BLaER1 (cell line): ENCODE data around the gene GNAI1.

Source experiments
- H3K27ac ChIP-seq: shearing (Covaris generic); formaldehyde crosslinking; 2 replicates; pipeline ENCODE4 v1.8.1; 2022
- H3K27me3 ChIP-seq: shearing (Covaris generic); formaldehyde crosslinking; 2 replicates; pipeline ENCODE4 v1.8.1; 2022
- H3K36me3 ChIP-seq: shearing (Covaris generic); formaldehyde crosslinking; 2 replicates; pipeline ENCODE4 v1.8.1; 2022
- H3K4me1 ChIP-seq: shearing (Covaris generic); formaldehyde crosslinking; 2 replicates; pipeline ENCODE4 v1.8.1; 2022
- H3K4me2 ChIP-seq: shearing (Covaris generic); formaldehyde crosslinking; 2 replicates; pipeline ENCODE4 v1.8.1; 2022
- H3K4me3 ChIP-seq: shearing (Covaris generic); formaldehyde crosslinking; 2 replicates; pipeline ENCODE4 v1.8.1; 2022
- H3K9ac ChIP-seq: shearing (Covaris generic); formaldehyde crosslinking; 2 replicates; pipeline ENCODE4 v1.8.1; 2022
- H3K9me3 ChIP-seq: shearing (Covaris generic); formaldehyde crosslinking; 2 replicates; pipeline ENCODE4 v1.8.1; 2022
- H4K20me1 ChIP-seq: shearing (Covaris generic); formaldehyde crosslinking; 2 replicates; pipeline ENCODE4 v1.8.1; 2022
- Cebpa-rat ChIP-seq: shearing (Covaris generic); IDR thresholded peaks from 2 replicates; pipeline ENCODE4 v1.8.1; 2022

The GNAI1 gene

GRCh38 chr7:80182630-80183276, 48.1 kb downstream of the GNAI1 start:
- Histone ChIP-seq H3K27ac (no peak overlapping the region), H3K4me2 (no peak overlapping the region), H3K9ac (no peak overlapping the region)

DNA sequence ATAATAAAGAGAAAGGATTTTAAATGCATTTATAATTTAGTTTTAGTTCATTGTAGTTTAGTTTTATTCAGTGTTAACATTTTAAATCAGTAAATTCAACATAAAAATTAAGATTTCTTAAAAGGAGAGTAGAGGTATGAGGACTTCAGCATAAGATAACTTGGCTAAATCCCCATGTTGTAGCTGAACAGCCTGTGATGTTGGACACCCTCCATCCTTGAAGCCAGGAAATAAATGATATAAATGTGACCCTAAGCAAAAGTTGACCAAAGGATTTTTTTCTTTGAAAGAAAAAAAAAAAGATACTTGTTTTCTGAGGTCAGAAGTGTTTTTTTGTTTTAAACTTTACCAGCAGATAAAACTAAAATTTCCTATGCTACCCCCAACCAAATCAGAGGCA, 48.7 kb downstream of the GNAI1 start:
- H4K20me1 ChIP-seq = no peaks in the 10 kb centered on the region
- no peak for TF ChIP-seq Cebpa-rat
- H3K27me3 ChIP-seq = no peaks in the 10 kb centered on the region
- H3K4me3 ChIP-seq = no peak overlapping the region
- H3K9me3 ChIP-seq = peaks cover 8% of the 10 kb centered on the region; the same call in 1 of the 2 replicates
- no peaks in the 10 kb centered on the region for H3K36me3 ChIP-seq
- H3K27ac ChIP-seq = no peak overlapping the region
- no peak overlapping the region for H3K4me2 ChIP-seq
- H3K9ac ChIP-seq = no peak overlapping the region
- no peaks in the 10 kb centered on the region for H3K4me1 ChIP-seq

More at GRCh38 chr7:80182630-80183276, 48.1 kb downstream of the GNAI1 start:
- Histone ChIP-seq H3K9me3 (peaks cover 8% of the 10 kb centered on the region; the same call in 1 of the 2 replicates), H3K4me1 (no peaks in the 10 kb centered on the region), H4K20me1 (no peaks in the 10 kb centered on the region), H3K27me3 (no peaks in the 10 kb centered on the region), H3K4me3 (no peak overlapping the region), H3K36me3 (no peaks in the 10 kb centered on the region)
- no peak for TF ChIP-seq Cebpa-rat

GRCh38 chr7:80183900-80184685, 49.5 kb downstream of the GNAI1 start:
- Histone ChIP-seq H3K9ac (no peak overlapping the region), H4K20me1 (no peaks in the 10 kb centered on the region), H3K4me2 (no peak overlapping the region), H3K9me3 (peaks cover 8% of the 10 kb centered on the region; the same call in 1 of the 2 replicates), H3K4me1 (no peaks in the 10 kb centered on the region), H3K36me3 (no peaks in the 10 kb centered on the region), H3K27me3 (no peaks in the 10 kb centered on the region), H3K4me3 (no peak overlapping the region), H3K27ac (no peak overlapping the region)
- TF ChIP-seq Cebpa-rat = no peak

GRCh38 chr7:80184693-80185092, 50.1 kb downstream of the GNAI1 start:
- no peaks in the 10 kb centered on the region for H3K36me3 ChIP-seq
- H3K27ac ChIP-seq = no peak overlapping the region
- H3K4me1 ChIP-seq = no peaks in the 10 kb centered on the region
- no peak overlapping the region for H3K4me3 ChIP-seq
- TF ChIP-seq Cebpa-rat = no peak
- H3K27me3 ChIP-seq = no peaks in the 10 kb centered on the region
- peaks cover 8% of the 10 kb centered on the region; the same call in 1 of the 2 replicates for H3K9me3 ChIP-seq
- no peak overlapping the region for H3K4me2 ChIP-seq
- H4K20me1 ChIP-seq = no peaks in the 10 kb centered on the region
- H3K9ac ChIP-seq = no peak overlapping the region

- H3K4me1 ChIP-seq = no peaks in the 10 kb centered on the region
Measured at GRCh38 chr7:80185571-80185970, 50.9 kb downstream of the GNAI1 start.

GRCh38 chr7:80186721-80187120, 52.1 kb downstream of the GNAI1 start:
- Histone ChIP-seq H3K27me3 (no peaks in the 10 kb centered on the region), H3K27ac (no peak overlapping the region), H3K4me2 (no peak overlapping the region), H3K36me3 (no peaks in the 10 kb centered on the region), H3K9me3 (peaks cover 8% of the 10 kb centered on the region; the same call in 1 of the 2 replicates), H4K20me1 (no peaks in the 10 kb centered on the region), H3K9ac (no peak overlapping the region), H3K4me3 (no peak overlapping the region), H3K4me1 (no peaks in the 10 kb centered on the region)
- TF ChIP-seq Cebpa-rat = no peak

More at GRCh38 chr7:80185571-80185970, 50.9 kb downstream of the GNAI1 start:
- Histone ChIP-seq H3K4me3 (no peak overlapping the region), H3K27ac (no peak overlapping the region), H3K4me2 (no peak overlapping the region), H3K27me3 (no peaks in the 10 kb centered on the region), H4K20me1 (no peaks in the 10 kb centered on the region), H3K9ac (no peak overlapping the region), H3K36me3 (no peaks in the 10 kb centered on the region), H3K9me3 (peaks cover 8% of the 10 kb centered on the region; the same call in 1 of the 2 replicates)
- TF ChIP-seq Cebpa-rat = no peak

GRCh38 chr7:80187279-80187678, 52.6 kb downstream of the GNAI1 start:
- H3K36me3 ChIP-seq = no peaks in the 10 kb centered on the region
- no peaks in the 10 kb centered on the region for H3K27me3 ChIP-seq
- no peaks in the 10 kb centered on the region for H3K4me1 ChIP-seq
- H4K20me1 ChIP-seq = no peaks in the 10 kb centered on the region
- H3K4me2 ChIP-seq = no peak overlapping the region
- peaks cover 8% of the 10 kb centered on the region; the same call in 1 of the 2 replicates for H3K9me3 ChIP-seq
- no peak overlapping the region for H3K9ac ChIP-seq
- no peak overlapping the region for H3K4me3 ChIP-seq
- no peak overlapping the region for H3K27ac ChIP-seq
- no peak for TF ChIP-seq Cebpa-rat

- peaks cover 8% of the 10 kb centered on the region; the same call in 1 of the 2 replicates for H3K9me3 ChIP-seq
- no peak overlapping the region for H3K27ac ChIP-seq
- H3K4me1 ChIP-seq = no peaks in the 10 kb centered on the region
- no peak overlapping the region for H3K9ac ChIP-seq
- H3K4me3 ChIP-seq = no peak overlapping the region
- no peaks in the 10 kb centered on the region for H4K20me1 ChIP-seq
- no peak for TF ChIP-seq Cebpa-rat
- no peaks in the 10 kb centered on the region for H3K27me3 ChIP-seq
- H3K36me3 ChIP-seq = no peaks in the 10 kb centered on the region
- no peak overlapping the region for H3K4me2 ChIP-seq
Measured at GRCh38 chr7:80187727-80188126, 53.1 kb downstream of the GNAI1 start.

- H4K20me1 ChIP-seq = no peaks in the 10 kb centered on the region
- no peak for TF ChIP-seq Cebpa-rat
- H3K4me3 ChIP-seq = no peak overlapping the region
- H3K9ac ChIP-seq = no peak overlapping the region
- H3K36me3 ChIP-seq = no peaks in the 10 kb centered on the region
- no peak overlapping the region for H3K27ac ChIP-seq
- H3K4me1 ChIP-seq = no peaks in the 10 kb centered on the region
- H3K27me3 ChIP-seq = no peaks in the 10 kb centered on the region
- no peak overlapping the region for H3K4me2 ChIP-seq
- H3K9me3 ChIP-seq = no peaks in the 10 kb centered on the region
Measured at GRCh38 chr7:80189638-80190037, 55.0 kb downstream of the GNAI1 start.

- H3K9me3 ChIP-seq = no peaks in the 10 kb centered on the region
- H3K4me3 ChIP-seq = no peak overlapping the region
- H3K4me1 ChIP-seq = no peaks in the 10 kb centered on the region
- no peak overlapping the region for H3K9ac ChIP-seq
- no peak overlapping the region for H3K27ac ChIP-seq
- no peaks in the 10 kb centered on the region for H3K27me3 ChIP-seq
- H4K20me1 ChIP-seq = no peaks in the 10 kb centered on the region
- peaks cover 22% of the 10 kb centered on the region for H3K36me3 ChIP-seq
- no peak overlapping the region for H3K4me2 ChIP-seq
- no peak for TF ChIP-seq Cebpa-rat
Measured at GRCh38 chr7:80197627-80198026, 63.0 kb downstream of the GNAI1 start.
